BJ (cell line): ENCODE results near the gene PPP1R36. TPM values are rescaled to one million over a fixed set of nuclear protein-coding genes. Genes with fewer than 3 reads are reported as not detected.
"Not testable (repeated sequence)": the region's sequence is repeated elsewhere in the genome, so short reads cannot be mapped to it uniquely, and the experiment has no call there.

ENCODE experiments used
- CTCF ChIA-PET: fragments of 350-600 bp; formaldehyde crosslinking; extraction: SDS; loops from one replicate; lab custom pipeline; 2021; ENCODE audit warnings: antibody characterized with exemption, inconsistent platforms; lab: Yijun Ruan, JAX
- POLR2A ChIA-PET: fragments of 300-600 bp; sonication (Branson Sonifier 250); formaldehyde crosslinking; extraction: SDS; loops from one replicate; lab custom pipeline; 2021; ENCODE audit warnings: antibody characterized with exemption; lab: Charles Lee
- DNase-seq: peaks from one replicate; pipeline ENCODE4 v3.0.0-alpha.2; 2011; ENCODE audit warnings: low read depth
- H3K27me3 ChIP-seq: 2 replicates; pipeline ENCODE4 v1.6.0; 2011; ENCODE audit warnings: low read length; ENCODE audit not compliant: control insufficient read depth, insufficient read depth
- H3K36me3 ChIP-seq: 2 replicates; pipeline ENCODE4 v1.5.1; 2011; ENCODE audit warnings: low read length; ENCODE audit not compliant: control insufficient read depth, insufficient read depth
- H3K4me3 ChIP-seq: 2 replicates; pipeline ENCODE4 v1.5.1; 2011; ENCODE audit warnings: low read depth, mild to moderate bottlenecking, control low read depth, low read length
- CTCF ChIP-seq: IDR thresholded peaks from 2 replicates; pipeline ENCODE4 v1.5.1; 2011; ENCODE audit warnings: low read depth, mild to moderate bottlenecking, control low read depth, inconsistent platforms, low read length, moderate library complexity; ENCODE audit not compliant: insufficient read depth
- polyA plus RNA-seq: library from polyadenylated mRNA; depleted of rRNA; stranded (reverse); fragments of >200 nt; gene quantifications from 2 replicates; pipeline ENCODE4 v1.2.3, GENCODE V29; 2011

The PPP1R36 gene
- polyA plus RNA-seq, 1 experiment: 0.65 TPM

DNA sequence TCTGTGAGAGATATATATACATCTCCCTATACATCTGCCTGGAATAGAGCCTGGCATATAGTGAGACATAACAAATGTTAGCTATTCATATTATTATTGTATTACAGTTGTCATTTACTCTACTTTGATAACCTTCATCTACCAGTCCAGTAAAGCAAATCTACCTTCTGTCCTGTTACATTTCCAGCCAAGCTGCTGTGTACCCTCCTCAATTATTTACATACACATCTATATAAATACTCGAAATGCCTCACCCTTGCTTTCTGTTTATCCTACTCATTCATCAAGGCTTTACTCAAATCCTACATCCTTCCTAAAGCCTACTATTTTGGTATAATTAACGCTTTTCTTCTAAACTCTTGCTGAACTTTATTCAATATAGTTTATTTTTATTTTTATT lies 36.5 kb upstream of the PPP1R36 start:
- CTCF ChIA-PET: interaction anchor here (0.6 to 1.1 kb wide), 2 partner anchors 55 to 124 kb away, joined by 3 read pairs; no protein-coding TSS in a partner anchor

DNA sequence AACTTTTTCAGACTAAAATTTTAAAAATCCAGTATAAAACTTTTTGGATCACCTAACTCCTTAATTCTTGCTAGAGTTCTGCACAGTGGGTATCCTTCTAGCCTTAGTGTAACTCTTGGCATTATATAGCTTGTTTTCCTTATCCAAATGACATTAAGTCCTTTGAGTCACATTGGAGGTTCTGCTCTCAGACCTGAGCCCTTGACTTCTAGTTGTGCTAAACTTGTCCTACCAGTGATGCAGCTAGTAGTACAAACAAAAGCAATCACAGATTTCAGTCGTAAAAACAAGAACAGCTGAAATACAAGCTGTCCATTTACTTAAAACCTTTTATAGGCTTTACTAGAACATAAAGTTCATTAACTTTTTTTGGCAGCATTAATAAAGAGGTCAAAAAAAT lies 34.7 kb upstream of the PPP1R36 start:
- no peak for DNase-seq
- TF ChIP-seq CTCF: no peak
- ChIA-PET POLR2A (interaction anchor here (0.7 kb wide), 1 partner anchor 10 kb away, joined by 4 read pairs; no protein-coding TSS in a partner anchor), CTCF (interaction anchor here (0.9 to 1.9 kb wide), 4 partner anchors 9 to 156 kb away, joined by 3 to 8 read pairs (median 4); no protein-coding TSS in a partner anchor)
- no peak overlapping the region for H3K4me3 ChIP-seq
- H3K36me3 ChIP-seq: no peaks in the 10 kb centered on the region
- H3K27me3 ChIP-seq: no peaks in the 10 kb centered on the region

More for the DNA sequence above, 36.5 kb upstream of the PPP1R36 start:
- DNase-seq: no peak
- no peak overlapping the region for H3K4me3 ChIP-seq
- no peaks in the 10 kb centered on the region for H3K36me3 ChIP-seq
- POLR2A ChIA-PET: no interaction called here
- TF ChIP-seq CTCF: no peak
- H3K27me3 ChIP-seq: no peaks in the 10 kb centered on the region

- POLR2A ChIA-PET: no interaction called here
- CTCF ChIA-PET: interaction anchor here (1.8 kb wide), 1 partner anchor 9 kb away, joined by 9 read pairs; no protein-coding TSS in a partner anchor
These were observed 32.8 kb upstream of the PPP1R36 start for GRCh38 chr14:64516969-64517368.

GRCh38 chr14:64517667-64518066 lies 32.1 kb upstream of the PPP1R36 start:
- H3K27me3 ChIP-seq, H3K4me3 ChIP-seq, H3K36me3 ChIP-seq, DNase-seq, CTCF ChIA-PET, POLR2A ChIA-PET: not testable (repeated sequence)

More at GRCh38 chr14:64516969-64517368, 32.8 kb upstream of the PPP1R36 start:
- TF ChIP-seq CTCF: no peak
- DNase-seq: no peak
- no peak overlapping the region for H3K4me3 ChIP-seq
- H3K27me3 ChIP-seq: no peaks in the 10 kb centered on the region
- 0 out of 2 replicates have a peak, but pooled peaks cover 1% of the 10 kb centered on the region for H3K36me3 ChIP-seq

DNA sequence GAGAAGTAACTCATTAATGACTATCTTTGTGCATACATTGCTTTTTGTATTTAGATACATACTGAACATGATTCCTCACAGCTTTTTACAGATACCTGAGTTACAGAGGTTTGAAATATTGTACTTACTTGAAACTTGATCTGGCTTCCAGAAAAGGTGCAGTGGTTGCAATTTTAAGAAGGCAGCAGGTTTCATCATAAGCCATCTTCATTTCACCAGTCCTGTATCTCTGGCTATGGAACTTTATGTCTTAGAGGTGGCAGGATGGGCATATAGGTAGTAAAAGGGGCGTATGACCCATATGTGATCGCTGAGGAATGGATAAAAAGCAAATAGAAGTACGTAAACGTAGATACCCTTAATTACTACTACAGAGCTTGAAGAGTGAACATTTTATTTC lies 31.5 kb upstream of the PPP1R36 start:
- DNase-seq: no peak
- CTCF ChIA-PET: no interaction called here
- TF ChIP-seq CTCF: no peak

More for the DNA sequence above, 31.5 kb upstream of the PPP1R36 start:
- H3K27me3 ChIP-seq: no peaks in the 10 kb centered on the region
- H3K4me3 ChIP-seq: no peak overlapping the region
- POLR2A ChIA-PET: no interaction called here
- H3K36me3 ChIP-seq: 0 out of 2 replicates have a peak, but pooled peaks cover 3% of the 10 kb centered on the region
